NCI-H1694 (cell line): ENCODE data around the gene CPEB3.
"Not testable (repeated sequence)": the region's sequence is repeated elsewhere in the genome, so short reads cannot be mapped to it uniquely, and the experiment has no call there.

Experiments
- DNase-seq: peaks from one replicate; lab custom pipeline; 2025; lab: John Stamatoyannopoulos, UW

CPEB3 gene

GRCh38 chr10:92267343-92267742, 23.5 kb downstream of the CPEB3 start:
- DNase-seq = no peak

GRCh38 chr10:92265687-92266258, 25.1 kb downstream of the CPEB3 start:
- no peak for DNase-seq

GRCh38 chr10:92264249-92264648, 26.6 kb downstream of the CPEB3 start:
- DNase-seq = no peak

GRCh38 chr10:92263396-92263795, 27.5 kb downstream of the CPEB3 start:
- no peak for DNase-seq

GRCh38 chr10:92248566-92248965, 42.3 kb downstream of the CPEB3 start:
- no peak for DNase-seq

GRCh38 chr10:92244796-92245195, 46.1 kb downstream of the CPEB3 start:
- no peak for DNase-seq

- DNase-seq = peak; percentile 10
Measured at GRCh38 chr10:92242910-92243671, 47.8 kb downstream of the CPEB3 start.

- peak; percentile 3 for DNase-seq
Measured at GRCh38 chr10:92242380-92242779, 48.5 kb downstream of the CPEB3 start.

GRCh38 chr10:92241501-92241900, 49.4 kb downstream of the CPEB3 start:
- no peak for DNase-seq

GRCh38 chr10:92241158-92241500, 49.7 kb downstream of the CPEB3 start:
- no peak for DNase-seq

GRCh38 chr10:92240289-92241157, 50.4 kb downstream of the CPEB3 start:
- peak; percentile 61 for DNase-seq

GRCh38 chr10:92239600-92240288, 51.1 kb downstream of the CPEB3 start:
- no peak for DNase-seq

- DNase-seq = no peak
Measured at GRCh38 chr10:92239151-92239599, 51.7 kb downstream of the CPEB3 start.

- no peak for DNase-seq
Measured at GRCh38 chr10:92238586-92239098, 52.2 kb downstream of the CPEB3 start.

GRCh38 chr10:92238054-92238585, 52.8 kb downstream of the CPEB3 start:
- no peak for DNase-seq

- no peak for DNase-seq
Measured at GRCh38 chr10:92231196-92231595, 59.7 kb downstream of the CPEB3 start.

GRCh38 chr10:92222603-92223262, 68.1 kb downstream of the CPEB3 start:
- DNase-seq = no peak

- no peak for DNase-seq
Measured at GRCh38 chr10:92219559-92219958, 71.3 kb downstream of the CPEB3 start.

GRCh38 chr10:92218569-92218968, 72.3 kb downstream of the CPEB3 start:
- DNase-seq = no peak

- not testable (repeated sequence) for DNase-seq
Measured at GRCh38 chr10:92216608-92217007, 74.3 kb downstream of the CPEB3 start.

GRCh38 chr10:92215222-92215621, 75.7 kb downstream of the CPEB3 start:
- not testable (repeated sequence) for DNase-seq
